ENCODE results near the gene ROGDI. TPM values are rescaled to one million over a fixed set of nuclear protein-coding genes. Genes with fewer than 3 reads are reported as not detected.

The ROGDI gene
- total RNA-seq, 2 donors from 2014 or later = 53.6 to 54.5 TPM

DNA sequence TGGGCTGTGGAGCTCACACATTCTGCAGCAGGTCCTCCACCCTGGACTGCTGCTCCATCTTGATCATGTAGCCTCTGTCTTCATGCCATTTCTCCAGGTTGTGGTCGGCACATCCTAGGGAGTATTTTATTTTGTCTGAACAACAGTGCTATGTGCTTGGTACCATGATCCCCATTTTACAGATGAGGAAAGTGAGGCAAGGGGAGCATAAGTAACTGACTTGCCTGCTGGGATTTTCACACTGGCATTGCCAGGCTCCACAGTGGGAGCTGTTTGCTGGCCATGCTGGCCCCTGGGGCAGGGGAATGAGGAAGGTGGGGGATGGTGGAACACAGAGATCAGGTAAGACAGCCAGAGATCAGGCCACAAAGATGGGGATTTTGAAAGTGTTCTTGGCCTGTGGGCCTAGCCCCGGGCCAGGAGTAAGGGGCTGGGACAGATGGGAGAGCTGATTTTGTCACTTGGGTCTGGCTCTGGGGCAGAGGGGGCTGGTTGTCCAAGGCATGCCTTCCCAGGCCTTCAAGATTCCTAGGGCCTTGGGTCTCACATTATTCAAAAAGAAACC is 26.2 kb downstream of the ROGDI start:
- no peak for ATAC-seq
- DNase-seq = no peak
- intact Hi-C loops (cut with DNase I) = no loop called here

DNA sequence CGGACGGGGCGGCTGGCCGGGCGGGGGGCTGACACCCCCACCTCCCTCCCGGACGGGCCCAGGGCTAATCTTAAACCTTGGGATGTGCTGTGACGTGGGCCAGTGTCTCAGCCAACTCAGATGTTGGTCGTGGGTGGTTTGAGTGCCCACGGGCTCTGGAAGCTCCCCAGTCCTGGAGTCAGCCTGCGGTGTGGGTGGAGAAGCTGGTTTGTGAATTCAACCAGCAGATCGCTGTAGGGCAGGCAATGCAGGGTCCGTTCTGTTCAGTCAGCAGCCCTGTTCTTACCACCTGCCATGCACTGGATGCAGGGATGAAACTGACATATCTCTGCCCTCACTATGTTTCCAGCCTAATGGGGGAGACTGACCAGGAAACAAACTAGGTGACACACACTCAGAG is 27.4 kb downstream of the ROGDI start:
- intact Hi-C loops (cut with DNase I) = no loop called here
- DNase-seq = no peak

DNA sequence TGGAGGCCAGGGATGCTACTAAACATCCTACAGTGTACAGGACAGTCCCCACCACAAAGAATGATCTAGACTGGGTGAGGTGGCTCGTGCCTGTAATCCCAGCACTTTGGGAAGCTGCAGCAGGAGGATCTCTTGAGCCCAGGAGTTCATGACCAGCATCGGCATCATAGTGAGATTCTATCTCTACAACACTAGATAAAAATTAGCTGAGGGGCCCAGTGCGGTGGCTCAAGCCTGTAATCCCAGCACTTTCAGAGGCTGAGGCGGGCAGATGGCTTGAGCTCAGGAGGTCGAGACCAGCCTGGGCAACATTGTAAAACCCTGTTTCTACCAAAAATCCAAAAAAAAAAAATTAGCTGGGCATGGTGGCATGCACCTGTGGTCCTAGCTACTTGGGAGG is 30.1 kb downstream of the ROGDI start:
- ATAC-seq (no peak), DNase-seq (no peak)
- intact Hi-C loops (cut with DNase I) = no loop called here

More for the DNA sequence above, 27.4 kb downstream of the ROGDI start:
- ATAC-seq = no peak

DNA sequence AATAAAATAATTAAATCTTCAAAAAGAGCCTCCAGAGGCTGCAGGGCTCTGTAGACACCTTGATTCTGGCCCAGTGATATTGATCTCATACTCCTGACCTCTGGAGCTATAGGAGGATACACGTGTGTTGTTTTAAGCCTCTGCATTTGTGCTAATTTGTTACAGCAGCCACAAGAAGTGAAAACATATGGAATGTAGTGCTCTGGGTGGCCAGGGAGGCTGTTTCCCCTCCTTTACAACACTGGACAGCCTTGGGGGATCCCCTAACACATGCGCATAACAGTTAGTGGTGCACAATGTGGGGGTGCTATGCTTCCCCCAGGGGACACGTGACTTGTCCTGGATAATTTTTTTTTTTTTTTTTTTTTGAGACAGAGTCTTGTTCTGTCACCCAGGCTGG is 30.8 kb downstream of the ROGDI start:
- DNase-seq (no peak), ATAC-seq (no peak)
- intact Hi-C loops (cut with DNase I) = no loop called here

DNA sequence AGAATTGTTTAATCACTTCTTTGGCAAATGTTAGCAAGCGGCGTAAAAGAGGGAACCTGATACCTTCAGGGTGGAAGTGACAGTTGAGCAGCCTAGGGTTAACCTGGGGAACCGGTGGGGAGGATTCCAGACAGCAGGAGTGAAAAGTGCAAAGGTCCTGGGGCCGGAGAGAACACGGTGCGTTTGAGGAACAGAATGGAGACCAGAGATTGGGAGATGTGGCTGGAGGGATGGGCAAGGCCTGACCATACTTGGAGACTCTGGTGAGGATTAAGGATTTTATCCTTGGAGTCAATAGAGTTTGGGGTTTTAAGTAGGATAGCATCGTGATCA is 33.2 kb downstream of the ROGDI start:
- no peak for ATAC-seq
- no peak for DNase-seq
- intact Hi-C loops (cut with DNase I) = no loop called here

DNA sequence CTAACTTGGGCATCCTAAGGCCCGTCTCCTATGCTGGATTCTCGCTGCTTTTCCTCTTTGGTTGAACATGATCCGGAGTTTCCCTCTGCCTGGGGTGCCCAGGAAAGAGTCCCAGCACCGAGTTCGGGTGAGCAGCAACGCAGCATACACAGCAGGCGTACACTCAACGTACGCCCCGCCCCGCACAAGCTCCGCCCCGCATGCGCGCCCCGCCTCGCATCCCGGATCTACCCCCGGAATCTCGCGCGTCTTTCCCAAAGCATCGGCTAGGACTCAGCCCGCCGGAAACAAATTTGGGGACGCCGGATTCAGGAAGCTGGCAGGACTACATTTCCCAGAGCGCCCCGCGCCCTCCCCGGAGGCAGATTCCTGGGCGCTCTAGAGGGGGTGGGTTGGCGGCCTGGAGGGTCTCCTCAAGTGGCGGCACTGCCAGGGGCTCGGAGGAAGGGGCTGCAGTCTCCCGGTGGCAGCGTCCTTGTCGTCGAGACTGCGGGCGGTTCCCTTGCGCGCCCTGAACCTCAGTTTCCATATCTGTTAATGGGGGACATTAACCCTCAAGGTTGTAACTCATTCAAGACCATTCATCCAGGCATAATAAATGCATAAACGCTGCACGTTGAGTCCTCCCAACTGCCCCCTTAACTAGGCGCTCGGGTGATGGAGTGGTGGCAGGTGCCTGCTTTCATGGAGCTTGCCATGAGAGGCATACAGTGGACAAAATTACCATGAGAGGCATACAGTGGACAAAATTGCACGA is 33.7 kb downstream of the ROGDI start:
- ATAC-seq (peak; percentile 93 to 94), DNase-seq (peak; percentile 97)
- intact Hi-C loops (cut with DNase I) = no loop called here

DNA sequence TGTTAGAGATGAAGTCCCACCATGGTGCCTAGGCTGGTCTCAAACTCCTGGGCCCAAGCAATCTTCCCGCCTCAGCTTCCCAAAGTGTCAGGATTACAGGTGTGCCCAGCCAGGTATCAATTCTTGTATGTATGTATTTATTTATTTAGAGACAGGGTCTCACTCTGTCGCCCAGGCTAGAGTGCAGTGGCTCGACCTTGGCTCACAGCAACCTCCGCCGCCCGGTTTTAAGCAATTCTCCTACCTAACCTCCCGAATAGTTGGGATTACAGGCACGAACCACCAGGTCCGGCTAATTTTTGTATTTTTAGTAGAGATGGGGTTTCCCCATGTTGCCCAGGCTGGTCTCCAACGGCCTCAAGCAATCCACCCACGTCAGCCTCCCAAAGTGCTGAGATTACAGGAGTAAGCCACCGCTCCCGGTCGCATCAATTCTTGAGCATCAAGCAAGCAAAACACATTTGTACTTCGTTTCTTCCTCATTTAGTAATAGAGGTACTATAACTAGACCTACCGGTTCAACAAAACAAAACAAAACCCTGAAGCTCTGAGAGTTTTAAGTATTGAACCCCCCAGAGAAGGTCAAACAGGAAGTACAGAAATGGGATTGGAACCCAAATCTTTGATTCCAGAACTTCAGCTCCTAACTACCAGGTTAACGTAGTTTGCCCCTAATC is 34.4 kb downstream of the ROGDI start:
- no peak for DNase-seq
- no peak for ATAC-seq
- intact Hi-C loops (cut with DNase I) = no loop called here

DNA sequence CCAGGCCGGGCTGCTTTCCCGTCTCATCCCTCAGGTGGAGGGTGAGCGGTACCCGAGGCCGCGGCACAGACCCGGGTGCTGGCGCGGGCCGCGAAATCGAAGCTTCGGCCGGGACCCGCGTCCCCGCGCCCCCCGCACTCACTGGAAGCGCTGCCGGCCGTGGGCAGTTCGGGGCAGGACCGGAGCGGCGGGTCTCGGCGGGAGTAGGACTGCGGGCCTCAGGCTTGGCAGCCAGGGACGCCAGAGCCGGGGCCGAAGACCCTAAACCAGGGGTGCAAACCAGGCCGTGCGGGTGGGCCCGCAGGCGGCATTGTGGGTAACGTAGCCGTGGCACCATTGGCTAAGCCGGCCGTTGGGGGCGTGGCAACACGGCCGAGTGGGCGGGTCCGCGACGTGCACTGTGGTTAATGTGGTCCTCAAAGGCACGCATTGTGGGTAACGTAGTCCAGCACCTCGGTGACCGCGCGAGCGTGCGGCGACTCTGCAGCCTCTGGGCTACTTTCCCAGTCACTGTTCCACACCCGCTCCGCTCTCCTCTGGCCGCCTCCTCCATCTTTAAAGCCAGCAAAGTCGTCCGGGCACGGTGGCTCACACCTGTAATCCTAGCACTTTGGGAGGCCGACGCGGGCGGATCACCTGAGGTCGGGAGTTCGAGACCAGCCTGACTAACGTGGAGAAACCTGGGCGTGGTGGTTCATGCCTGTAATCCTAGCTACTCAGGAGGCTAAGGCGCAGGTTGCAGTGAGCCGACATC is 35.4 kb downstream of the ROGDI start, which contains the start of gene ZNF500:
ZNF500 (minus strand) TSS at position 288 of the 754 bp plus-strand sequence. CDS start 1,184 bp downstream, outside the sequence.
- peak; percentile 98 for DNase-seq
- peak; percentile 95 to 97 for ATAC-seq
- intact Hi-C loops (cut with DNase I) = no loop called here

DNA sequence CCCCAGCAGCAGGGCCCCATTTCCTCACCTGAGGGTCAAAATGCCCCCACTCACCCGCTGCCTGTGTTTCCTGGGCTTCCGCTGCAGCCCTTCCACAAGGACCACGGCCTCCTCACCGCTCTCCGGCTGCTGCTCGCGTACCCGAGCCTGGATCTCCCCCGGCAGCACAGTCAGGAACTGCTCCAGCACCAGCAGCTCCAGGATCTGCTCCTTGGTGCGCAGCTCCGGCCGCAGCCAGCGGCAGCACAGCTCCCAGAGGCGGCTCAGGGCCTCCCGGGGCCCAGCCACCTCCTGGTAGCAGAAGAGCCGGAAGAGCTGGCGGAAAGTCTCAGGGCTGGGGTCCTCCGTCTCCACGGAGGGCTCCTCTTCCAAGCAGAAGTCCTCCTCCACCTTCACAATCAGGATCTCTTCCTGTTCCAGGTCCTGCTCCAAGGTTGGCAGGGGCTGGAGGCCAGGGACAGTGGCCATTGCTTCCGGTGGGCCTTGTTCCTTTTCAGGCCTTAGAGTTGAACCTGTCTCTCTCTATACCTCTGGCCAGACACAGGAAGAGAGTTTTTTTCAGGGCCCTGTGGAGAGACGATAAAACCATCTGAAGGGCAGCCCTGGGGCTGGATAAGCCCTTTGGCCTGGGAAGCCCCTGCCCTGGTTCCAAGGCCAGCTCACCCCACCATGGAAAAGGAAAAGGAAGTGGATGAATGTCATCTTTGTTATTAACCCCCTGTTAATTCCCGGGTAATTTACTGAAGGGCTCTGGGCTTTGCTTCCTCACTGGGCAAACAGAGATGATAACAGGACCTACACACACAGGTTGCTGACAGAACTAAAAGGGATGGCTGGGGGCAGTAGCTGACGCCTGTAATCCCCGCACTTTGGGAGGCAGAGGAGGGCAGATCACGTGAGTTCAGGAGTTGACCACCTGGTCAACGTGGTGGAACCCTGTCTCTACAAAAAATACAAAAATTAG is 36.6 kb downstream of the ROGDI start:
- no peak for DNase-seq
- intact Hi-C loops (cut with DNase I) = no loop called here
- ATAC-seq = no peak

DNA sequence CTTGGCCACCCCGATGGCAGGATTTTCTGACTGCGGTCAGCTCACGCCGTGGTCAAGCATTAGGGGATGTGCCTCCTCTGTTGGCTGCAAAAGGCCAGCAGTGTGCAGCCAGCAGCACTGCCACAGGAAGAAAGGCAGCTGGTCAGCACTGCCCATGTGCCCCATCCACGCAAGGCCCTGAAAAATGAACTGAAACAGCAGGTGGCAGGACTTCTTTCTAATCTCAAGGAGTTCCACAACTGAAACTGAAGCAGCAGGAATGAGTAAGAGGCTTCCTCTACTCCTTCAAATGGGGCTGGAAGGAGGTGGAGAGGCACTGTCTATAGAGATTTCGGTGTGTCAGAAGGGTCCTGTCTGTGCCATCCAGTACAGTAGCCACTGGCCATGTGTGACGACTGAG is 38.6 kb downstream of the ROGDI start:
- no peak for ATAC-seq
- DNase-seq = no peak
- intact Hi-C loops (cut with DNase I) = no loop called here

DNA sequence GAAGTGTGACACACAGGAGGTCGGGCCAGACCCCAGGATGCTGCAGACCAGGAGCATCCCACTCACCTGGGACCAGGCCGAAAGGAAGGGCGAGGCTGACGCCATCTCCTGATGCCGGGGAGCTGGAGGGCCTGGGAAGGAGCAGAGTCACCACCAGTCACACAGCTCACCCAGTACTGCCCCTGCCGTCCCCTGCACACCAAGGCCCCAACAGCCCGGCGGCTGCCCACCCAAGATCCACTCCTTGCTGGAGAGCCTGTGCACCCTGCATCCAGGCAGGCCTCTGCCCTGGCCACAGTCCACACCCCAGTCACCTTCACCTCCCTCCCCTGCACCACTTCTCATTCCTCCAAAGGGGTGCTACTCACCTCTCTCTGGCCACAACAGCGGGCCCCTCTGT is 40.2 kb downstream of the ROGDI start:
- intact Hi-C loops (cut with DNase I) = no loop called here
- ATAC-seq = no peak
- DNase-seq = no peak

DNA sequence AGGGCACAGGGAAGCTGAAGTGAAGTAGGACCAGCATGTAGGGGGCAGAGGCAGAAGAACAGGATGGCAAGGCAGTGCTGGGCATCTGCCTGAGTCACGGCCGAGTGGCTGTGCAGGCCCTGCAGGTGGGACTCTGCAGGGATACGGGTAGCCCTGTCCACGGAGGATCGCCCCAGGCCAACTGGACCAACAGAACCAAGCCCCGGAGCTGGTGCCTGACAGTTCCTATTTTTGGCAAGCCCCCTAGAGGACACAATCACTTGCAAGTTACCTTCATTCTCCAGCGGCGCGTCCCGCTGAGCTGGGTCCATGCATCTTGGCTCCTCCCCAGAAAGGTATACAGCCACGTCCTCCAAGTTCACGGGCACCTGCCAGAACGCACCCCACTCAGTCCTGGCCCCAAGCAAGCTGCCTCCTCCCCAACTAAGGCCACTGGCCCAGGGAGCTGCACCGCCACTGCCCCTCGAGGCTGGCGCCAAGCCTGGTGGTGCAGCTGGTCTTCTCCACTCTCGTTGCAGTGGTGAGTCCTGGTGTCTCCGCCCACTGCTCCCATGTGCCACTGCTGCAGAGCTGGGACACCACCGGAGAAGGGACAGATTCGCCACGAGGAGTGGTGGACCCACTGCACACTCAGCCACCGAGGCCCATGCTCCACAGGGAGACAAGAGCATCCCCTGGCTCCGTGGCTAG is 42.1 kb downstream of the ROGDI start:
- DNase-seq = no peak
- ATAC-seq = no peak
- intact Hi-C loops (cut with DNase I) = no loop called here

DNA sequence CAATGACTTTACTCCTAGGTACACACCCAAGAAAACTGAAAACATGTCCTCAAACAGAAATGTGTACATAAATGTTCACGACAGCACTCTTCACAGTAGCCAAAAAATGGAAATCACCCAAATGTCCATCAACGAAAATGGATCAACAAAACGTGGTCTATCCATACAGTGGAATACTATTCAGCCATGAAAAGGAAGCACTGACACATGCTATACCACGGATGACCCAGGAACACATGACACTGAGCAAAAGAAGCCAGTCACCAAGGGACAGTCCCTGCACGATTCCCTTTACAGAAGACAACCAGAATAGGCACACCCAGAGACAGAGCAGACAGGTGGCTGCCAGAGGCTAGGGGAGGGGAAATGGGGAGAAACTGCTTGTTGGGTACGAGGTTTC is 46.7 kb downstream of the ROGDI start:
- ATAC-seq = no peak
- DNase-seq = no peak
- intact Hi-C loops (cut with DNase I) = no loop called here

DNA sequence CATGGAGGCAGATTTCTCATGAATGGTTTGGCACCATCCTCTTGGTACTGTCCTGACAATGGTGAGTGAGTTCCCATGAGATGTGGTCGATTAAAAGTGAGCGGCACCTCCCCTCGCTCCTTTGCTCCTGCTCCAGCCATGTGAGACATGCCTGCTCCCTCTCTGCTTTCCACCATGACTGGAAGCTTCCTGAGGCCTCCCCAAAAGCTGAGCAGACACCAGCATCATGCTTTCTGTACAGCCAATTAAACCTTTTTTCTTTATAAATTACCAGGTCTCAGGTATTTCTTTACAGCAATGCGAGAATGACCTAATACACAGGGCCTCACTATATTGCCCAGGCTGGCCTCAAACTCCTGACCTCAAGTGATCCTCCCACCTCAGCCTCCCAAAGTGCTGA is 47.6 kb downstream of the ROGDI start:
- no peak for DNase-seq
- ATAC-seq = no peak
- intact Hi-C loops (cut with DNase I) = no loop called here

DNA sequence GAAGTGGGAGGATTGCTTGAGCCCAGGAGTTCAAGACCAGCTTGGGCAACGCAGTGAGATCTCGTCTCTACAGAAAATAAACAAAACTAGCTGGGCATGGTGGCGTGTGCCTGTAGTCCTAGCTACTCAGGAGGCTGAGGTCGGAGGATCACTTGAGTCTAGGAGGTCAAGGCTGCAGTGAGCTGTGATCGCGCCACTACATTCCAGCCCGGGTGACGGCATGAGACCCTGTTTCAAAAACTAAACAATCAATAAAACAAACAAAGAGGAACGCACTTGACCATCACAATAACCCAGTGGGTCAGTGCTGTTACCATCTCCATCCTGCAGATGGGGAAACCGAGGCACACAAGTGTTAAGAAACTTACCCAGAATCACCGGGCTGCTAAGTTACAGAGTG is 49.2 kb downstream of the ROGDI start:
- ATAC-seq (no peak), DNase-seq (no peak)
- intact Hi-C loops (cut with DNase I) = no loop called here

DNA sequence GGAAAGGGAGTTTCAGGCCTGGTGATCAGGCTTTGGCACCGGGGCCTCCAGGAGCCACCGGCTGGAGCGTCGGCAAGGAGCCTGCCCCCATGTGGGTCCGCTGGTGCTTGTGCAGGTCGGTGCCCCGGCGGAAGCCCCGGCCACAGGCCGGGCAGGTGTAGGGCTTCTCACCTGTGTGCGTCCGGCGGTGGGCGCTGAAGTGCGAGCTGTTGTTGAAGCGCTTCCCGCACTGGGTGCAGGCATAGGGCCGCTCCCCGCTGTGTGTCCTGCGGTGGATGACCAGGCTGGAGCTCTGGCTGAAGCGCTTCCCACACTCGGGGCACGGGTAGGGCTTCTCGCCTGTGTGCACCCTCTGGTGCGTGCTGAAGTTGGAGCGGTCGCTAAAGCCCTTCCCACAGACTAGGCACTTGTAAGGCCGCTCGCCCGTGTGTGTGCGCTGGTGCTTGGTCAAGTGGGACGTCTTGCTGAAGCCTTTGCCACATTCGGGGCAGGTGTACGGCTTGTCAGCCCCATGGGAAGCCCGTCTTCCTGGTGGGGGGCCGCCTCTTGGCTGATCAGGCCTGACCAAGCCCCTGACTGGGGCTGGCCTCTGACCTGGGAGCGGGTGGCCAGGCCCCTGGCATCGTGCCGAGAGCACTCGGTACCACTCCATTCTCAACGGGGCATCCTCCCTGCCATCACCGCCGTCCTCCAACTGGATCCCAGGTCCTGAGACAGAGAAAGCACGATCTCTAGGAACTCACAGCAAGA is 49.9 kb downstream of the ROGDI start:
- ATAC-seq = no peak
- DNase-seq = no peak
- intact Hi-C loops (cut with DNase I) = no loop called here

DNA sequence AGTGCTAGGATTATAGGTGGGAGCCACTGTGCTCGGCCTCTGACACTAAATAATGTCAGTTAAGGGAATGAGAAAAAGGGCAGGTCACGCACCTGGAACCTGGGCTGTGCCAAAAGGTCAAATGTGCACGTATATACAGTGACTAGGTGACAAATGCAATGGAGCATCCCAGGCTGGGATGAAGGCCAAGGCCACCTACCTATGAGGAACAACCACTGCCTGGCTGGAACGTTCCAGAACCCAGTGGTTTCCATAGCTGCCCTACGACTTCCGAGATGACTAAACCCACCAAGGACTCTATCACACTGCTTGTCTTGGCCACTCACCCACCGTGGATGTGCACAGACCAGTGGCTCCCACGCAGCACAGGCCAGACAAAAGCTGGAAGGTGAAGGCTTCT is 51.5 kb downstream of the ROGDI start:
- no peak for ATAC-seq
- DNase-seq = no peak
- intact Hi-C loops (cut with DNase I) = no loop called here
